OCI-LY3 (cell line): ENCODE results near the gene KIAA1671.

Experiments used
- EZH2phosphoT487 ChIP-seq: fragments of 200-600 bp; shearing (Covaris generic); IDR thresholded peaks from 2 replicates; pipeline ENCODE4 v1.6.1; 2018; ENCODE audit warnings: antibody characterized with exemption, mixed run types, low read depth
- TF ChIP-seq, protein P1 (sequence below): fragments of 200-600, 300-600 bp; sonication (generic); IDR thresholded peaks from 2 replicates; pipeline ENCODE4 v1.5.1; 2014; ENCODE audit warnings: antibody characterized with exemption, low read length, low read depth

- TF ChIP-seq, protein P1, sequence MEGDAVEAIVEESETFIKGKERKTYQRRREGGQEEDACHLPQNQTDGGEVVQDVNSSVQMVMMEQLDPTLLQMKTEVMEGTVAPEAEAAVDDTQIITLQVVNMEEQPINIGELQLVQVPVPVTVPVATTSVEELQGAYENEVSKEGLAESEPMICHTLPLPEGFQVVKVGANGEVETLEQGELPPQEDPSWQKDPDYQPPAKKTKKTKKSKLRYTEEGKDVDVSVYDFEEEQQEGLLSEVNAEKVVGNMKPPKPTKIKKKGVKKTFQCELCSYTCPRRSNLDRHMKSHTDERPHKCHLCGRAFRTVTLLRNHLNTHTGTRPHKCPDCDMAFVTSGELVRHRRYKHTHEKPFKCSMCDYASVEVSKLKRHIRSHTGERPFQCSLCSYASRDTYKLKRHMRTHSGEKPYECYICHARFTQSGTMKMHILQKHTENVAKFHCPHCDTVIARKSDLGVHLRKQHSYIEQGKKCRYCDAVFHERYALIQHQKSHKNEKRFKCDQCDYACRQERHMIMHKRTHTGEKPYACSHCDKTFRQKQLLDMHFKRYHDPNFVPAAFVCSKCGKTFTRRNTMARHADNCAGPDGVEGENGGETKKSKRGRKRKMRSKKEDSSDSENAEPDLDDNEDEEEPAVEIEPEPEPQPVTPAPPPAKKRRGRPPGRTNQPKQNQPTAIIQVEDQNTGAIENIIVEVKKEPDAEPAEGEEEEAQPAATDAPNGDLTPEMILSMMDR: no peak
- TF ChIP-seq EZH2phosphoT487: no peak
Observed at GRCh38 chr22:25148149-25148691, 195.7 kb downstream of the KIAA1671 start.
